ENCODE measurements around the gene PTPRG.

PTPRG gene

GRCh38 chr3:62277986-62278385 is 716.6 kb downstream of the PTPRG start:
- H3K27ac ChIP-seq = no peak overlapping the region
- TF ChIP-seq CTCF (conservative IDR thresholded peaks at IDR 0.05) = no peak

GRCh38 chr3:62281726-62282125 is 720.4 kb downstream of the PTPRG start:
- no peak for TF ChIP-seq CTCF (conservative IDR thresholded peaks at IDR 0.05)
- H3K27ac ChIP-seq = 0 out of 2 replicates have a peak overlapping the region, but pooled peaks have one; percentile 17

GRCh38 chr3:62284442-62284841 is 723.1 kb downstream of the PTPRG start:
- H3K27ac ChIP-seq = no peak overlapping the region
- TF ChIP-seq CTCF (conservative IDR thresholded peaks at IDR 0.05) = no peak

- no peak for TF ChIP-seq CTCF (conservative IDR thresholded peaks at IDR 0.05)
- H3K27ac ChIP-seq = peak overlapping the region; percentile 78
Measured at GRCh38 chr3:62287392-62287927, 726.1 kb downstream of the PTPRG start.

- H3K27ac ChIP-seq = peak overlapping the region; percentile 78
- no peak for TF ChIP-seq CTCF (conservative IDR thresholded peaks at IDR 0.05)
Measured at GRCh38 chr3:62289922-62290321, 728.6 kb downstream of the PTPRG start.

GRCh38 chr3:62293051-62293780 is 731.8 kb downstream of the PTPRG start:
- no peak overlapping the region for H3K27ac ChIP-seq
- TF ChIP-seq CTCF (conservative IDR thresholded peaks at IDR 0.05) = no peak

- no peak for TF ChIP-seq CTCF (conservative IDR thresholded peaks at IDR 0.05)
- no peak overlapping the region for H3K27ac ChIP-seq
Measured at GRCh38 chr3:62295571-62295970, 734.2 kb downstream of the PTPRG start.

Measured in VCaP (cell line).